HepG2 (cell line): ENCODE measurements around the gene ALDH3B2. TPM values are rescaled to one million over a fixed set of nuclear protein-coding genes. Genes with fewer than 3 reads are reported as not detected.

Experiments used
- ETV5 ChIP-seq: IDR thresholded peaks from 2 replicates; pipeline ENCODE4 v1.6.1; 2018; ENCODE audit warnings: missing biosample characterization, missing genetic modification reagents, inconsistent platforms, borderline replicate concordance
- GABPB1 ChIP-seq: IDR thresholded peaks from 2 replicates; pipeline ENCODE4 v1.6.1; 2016; ENCODE audit warnings: mild to moderate bottlenecking, missing genetic modification reagents, moderate library complexity, missing compliant biosample characterization
- HBP1 ChIP-seq: IDR thresholded peaks from 2 replicates; pipeline ENCODE4 v1.6.1; 2016; ENCODE audit warnings: low read depth, control low read depth
- HMGA1 ChIP-seq: sonication (generic); formaldehyde crosslinking; conservative IDR thresholded peaks from 2 replicates; pipeline ENCODE4 v1.4.0; 2020; ENCODE audit warnings: missing genetic modification reagents
- HNF1B ChIP-seq: sonication (generic); formaldehyde crosslinking; IDR thresholded peaks from 2 replicates; pipeline ENCODE4 v1.5.1; 2020; ENCODE audit warnings: mild to moderate bottlenecking, moderate library complexity, missing genetic modification reagents
- HNF4A ChIP-seq: sonication (generic); formaldehyde crosslinking; IDR thresholded peaks from 2 replicates; pipeline ENCODE4 v1.4.0; 2020; ENCODE audit warnings: missing genetic modification reagents
- HNF4G ChIP-seq, 2 experiments: sonication (generic) in 1 of 2; formaldehyde crosslinking in 1 of 2; IDR thresholded peaks; 2 replicates each; pipeline versions ENCODE4 v1.4.0 to v1.6.1; 2011 to 2020; ENCODE audit warnings: borderline replicate concordance in 2 of 2, low read depth in 2 of 2, mild to moderate bottlenecking in 2 of 2, low read length in 1 of 2, missing genetic modification reagents in 1 of 2, moderate library complexity in 1 of 2
- HOXA3 ChIP-seq: sonication (generic); formaldehyde crosslinking; IDR thresholded peaks from 2 replicates; pipeline ENCODE4 v1.5.0; 2020; ENCODE audit warnings: missing genetic modification reagents
- MXD1 ChIP-seq: sonication (generic); formaldehyde crosslinking; IDR thresholded peaks from 2 replicates; pipeline ENCODE4 v1.4.0; 2020; ENCODE audit warnings: mild to moderate bottlenecking, missing genetic modification reagents
- MYC ChIP-seq: sonication (generic); formaldehyde crosslinking; IDR thresholded peaks from 2 replicates; pipeline ENCODE4 v1.9.0; 2021; ENCODE audit warnings: missing genetic modification reagents, borderline replicate concordance
- NCOR1 ChIP-seq: fragments of 200-600 bp; sonication (generic); IDR thresholded peaks from 2 replicates; pipeline ENCODE4 v1.7.0; 2017; ENCODE audit warnings: antibody characterized with exemption, low read length, borderline replicate concordance
- NR2F2 ChIP-seq: IDR thresholded peaks from 2 replicates; pipeline ENCODE4 v1.6.1; 2012; ENCODE audit warnings: low read depth, inconsistent platforms, borderline replicate concordance
- RARA ChIP-seq: IDR thresholded peaks from 2 replicates; pipeline ENCODE4 v1.6.1; 2016; ENCODE audit warnings: missing genetic modification reagents, missing compliant biosample characterization
- RBM39 ChIP-seq: fragments of 200-400 bp; formaldehyde crosslinking; IDR thresholded peaks from one replicate; pipeline ENCODE4 v1.6.1; 2018; ENCODE audit warnings: antibody characterized with exemption, mild to moderate bottlenecking, low read depth, low read length; ENCODE audit not compliant: poor library complexity, severe bottlenecking
- RXRA ChIP-seq: sonication (generic); formaldehyde crosslinking; IDR thresholded peaks from 2 replicates; pipeline ENCODE4 v1.5.1; 2020; ENCODE audit warnings: missing genetic modification reagents
- ZMAT3 ChIP-seq: sonication (generic); formaldehyde crosslinking; conservative IDR thresholded peaks from 2 replicates; pipeline ENCODE4 v1.7.0; 2021; ENCODE audit warnings: missing genetic modification reagents
- ZNF292 ChIP-seq: sonication (generic); formaldehyde crosslinking; IDR thresholded peaks from 2 replicates; pipeline ENCODE4 v1.8.1; 2022; ENCODE audit warnings: mild to moderate bottlenecking, low read depth, missing genetic modification reagents, borderline replicate concordance
- ZNF496 ChIP-seq: sonication (generic); formaldehyde crosslinking; IDR thresholded peaks from 2 replicates; pipeline ENCODE4 v1.8.1; 2023; ENCODE audit warnings: mild to moderate bottlenecking, moderate library complexity, missing genetic modification reagents; ENCODE audit not compliant: insufficient replicate concordance
- ZNF549 ChIP-seq: sonication (generic); formaldehyde crosslinking; IDR thresholded peaks from 2 replicates; pipeline ENCODE4 v1.5.0; 2020; ENCODE audit warnings: missing genetic modification reagents
- ZNF780A ChIP-seq: sonication (generic); formaldehyde crosslinking; IDR thresholded peaks from 2 replicates; pipeline ENCODE4 v1.8.0; 2022; ENCODE audit warnings: mild to moderate bottlenecking, missing genetic modification reagents, moderate library complexity
- ZNF878 ChIP-seq: sonication (generic); formaldehyde crosslinking; IDR thresholded peaks from 2 replicates; pipeline ENCODE4 v1.8.1; 2023; ENCODE audit warnings: mild to moderate bottlenecking, missing genetic modification reagents, moderate library complexity
- polyA plus RNA-seq, 8 experiments: library from polyadenylated mRNA; depleted of rRNA in 3 of 8; stranded (reverse) in 7 of 8; unstranded in 1 of 8; fragments of >200 nt; fragmentation: Illumina TruSeq in 4 of 8; extraction: Trizol in 4 of 8; gene quantifications; 2 replicates each; pipeline versions ENCODE4 v1.2.1 to v1.2.3, GENCODE V29; 2011 to 2016; ENCODE audit warnings: low read depth in 4 of 8, missing spikeins in 1 of 8, mixed read lengths in 1 of 8; ENCODE audit not compliant: insufficient read depth in 1 of 8
- total RNA-seq, 5 experiments: library from RNA; depleted of rRNA; stranded (reverse); fragments of >200 nt; fragmentation: Illumina TruSeq; extraction: Trizol; gene quantifications; 2 replicates each; pipeline ENCODE4 v1.2.3, GENCODE V29; 2016; ENCODE audit warnings: low read depth in 1 of 5
- TF ChIP-seq, protein P1 (sequence below): sonication (generic); formaldehyde crosslinking; IDR thresholded peaks from 2 replicates; pipeline ENCODE4 v1.9.0; 2022; ENCODE audit warnings: missing genetic modification reagents, mild to moderate bottlenecking, borderline replicate concordance
- TF ChIP-seq, protein P2 (sequence below): sonication (generic); formaldehyde crosslinking; IDR thresholded peaks from 2 replicates; pipeline ENCODE4 v1.4.0; 2020; ENCODE audit warnings: mild to moderate bottlenecking, missing genetic modification reagents

ALDH3B2 gene
- total and polyA plus RNA-seq, 2 of the 13 experiments (the other 11 are each of a cell fraction or from before 2014, with no cell fraction given), result not detected

DNA sequence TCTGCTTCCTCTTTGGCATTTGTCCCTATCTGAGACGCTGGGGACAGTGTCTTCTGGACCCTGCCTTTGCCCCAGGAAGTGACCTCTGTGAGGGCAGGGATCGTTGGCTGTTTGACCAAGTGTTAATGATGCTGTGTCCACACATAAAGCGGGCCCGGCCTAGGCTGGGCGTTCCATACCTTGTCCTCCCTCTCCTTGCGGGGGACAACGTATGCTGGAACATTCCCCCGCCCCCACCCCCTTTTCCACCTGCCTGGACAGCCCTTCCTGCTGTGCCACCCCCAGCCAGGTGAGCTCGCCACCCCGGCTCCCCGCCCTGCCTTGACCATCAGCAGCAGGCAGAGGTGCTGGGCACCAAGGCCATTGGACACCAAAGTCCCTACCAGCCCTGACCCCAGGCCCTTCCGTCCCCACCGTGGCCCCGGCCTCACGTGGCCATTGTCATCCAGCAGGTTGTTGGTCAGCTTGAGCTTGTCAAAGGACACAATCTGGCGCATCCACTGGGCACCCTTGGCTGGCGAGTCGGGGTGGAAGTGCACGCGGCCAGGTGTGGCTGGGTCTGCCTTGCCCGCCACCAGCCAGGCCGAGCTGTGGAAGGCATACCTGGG, 40.6 kb downstream of the ALDH3B2 start (continued):
- TF ChIP-seq RBM39, result no peak
- peak; percentile 62 for TF ChIP-seq HNF4G (IDR thresholded peaks at IDR 0.05; ENCODE audit: borderline replicate concordance, low read depth, low read length)
- no peak for TF ChIP-seq HNF4G (CRISPR knock-in tag; IDR thresholded peaks at IDR 0.05; ENCODE audit: borderline replicate concordance, low read depth)
- TF ChIP-seq ZNF878, result no peak
- no peak for TF ChIP-seq HMGA1
- TF ChIP-seq HNF4A (CRISPR knock-in tag), result peak; percentile 66
- TF ChIP-seq ZNF496 (CRISPR knock-in tag), result no peak
- TF ChIP-seq ZNF549 (CRISPR knock-in tag), result no peak
- TF ChIP-seq NCOR1, result peak; percentile 47; the same call in 1 of the 2 replicates
- TF ChIP-seq ZNF780A (CRISPR knock-in tag), result no peak
- 0 out of 2 replicates have a peak, but pooled peaks have one; percentile 5 for TF ChIP-seq RXRA (CRISPR knock-in tag)
- TF ChIP-seq HBP1, result no peak
- TF ChIP-seq, protein P1, sequence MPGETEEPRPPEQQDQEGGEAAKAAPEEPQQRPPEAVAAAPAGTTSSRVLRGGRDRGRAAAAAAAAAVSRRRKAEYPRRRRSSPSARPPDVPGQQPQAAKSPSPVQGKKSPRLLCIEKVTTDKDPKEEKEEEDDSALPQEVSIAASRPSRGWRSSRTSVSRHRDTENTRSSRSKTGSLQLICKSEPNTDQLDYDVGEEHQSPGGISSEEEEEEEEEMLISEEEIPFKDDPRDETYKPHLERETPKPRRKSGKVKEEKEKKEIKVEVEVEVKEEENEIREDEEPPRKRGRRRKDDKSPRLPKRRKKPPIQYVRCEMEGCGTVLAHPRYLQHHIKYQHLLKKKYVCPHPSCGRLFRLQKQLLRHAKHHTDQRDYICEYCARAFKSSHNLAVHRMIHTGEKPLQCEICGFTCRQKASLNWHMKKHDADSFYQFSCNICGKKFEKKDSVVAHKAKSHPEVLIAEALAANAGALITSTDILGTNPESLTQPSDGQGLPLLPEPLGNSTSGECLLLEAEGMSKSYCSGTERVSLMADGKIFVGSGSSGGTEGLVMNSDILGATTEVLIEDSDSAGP (CRISPR knock-in tag), result 0 out of 2 replicates have a peak, but pooled peaks have one; percentile 42
- TF ChIP-seq, protein P2, sequence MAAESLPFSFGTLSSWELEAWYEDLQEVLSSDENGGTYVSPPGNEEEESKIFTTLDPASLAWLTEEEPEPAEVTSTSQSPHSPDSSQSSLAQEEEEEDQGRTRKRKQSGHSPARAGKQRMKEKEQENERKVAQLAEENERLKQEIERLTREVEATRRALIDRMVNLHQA (CRISPR knock-in tag), result no peak
- peak; percentile 35; the same call in 1 of the 2 replicates for TF ChIP-seq RARA (CRISPR knock-in tag)
- peak; percentile 71; the same call in 1 of the 2 replicates for TF ChIP-seq NR2F2
- TF ChIP-seq ZNF292 (CRISPR knock-in tag), result no peak; the same call in 1 of the 2 replicates
- peak; percentile 58; the same call in 1 of the 2 replicates for TF ChIP-seq ETV5 (CRISPR knock-in tag)
- TF ChIP-seq HNF1B (CRISPR knock-in tag), result peak; percentile 37; the same call in 1 of the 2 replicates
- TF ChIP-seq GABPB1 (CRISPR knock-in tag), result peak; percentile 11; the same call in 1 of the 2 replicates
- 0 out of 2 replicates have a peak, but pooled peaks have one; percentile 18 for TF ChIP-seq HOXA3 (CRISPR knock-in tag)
- 0 out of 2 replicates have a peak, but pooled peaks have one; percentile 10 for TF ChIP-seq MYC
- TF ChIP-seq MXD1 (CRISPR knock-in tag), result 0 out of 2 replicates have a peak, but pooled peaks have one; percentile 17
- peak; percentile 37; the same call in 1 of the 2 replicates for TF ChIP-seq ZMAT3 (CRISPR knock-in tag)
